ENCODE results near the gene GAN.
"Not testable (repeated sequence)": the region's sequence is repeated elsewhere in the genome, so short reads cannot be mapped to it uniquely, and the experiment has no call there.

GAN gene

GRCh38 chr16:81310045-81310644 lies 4.6 kb upstream of the GAN start:
- DNase-seq (ENCODE audit: low read depth in 2 of 2), result no peak

- no peak for DNase-seq (ENCODE audit: low read depth in 2 of 2)
Observed at GRCh38 chr16:81311762-81312161, 3.0 kb upstream of the GAN start.

- no peak for DNase-seq (ENCODE audit: low read depth in 2 of 2)
Observed at GRCh38 chr16:81313701-81314602, 810 bp upstream of the GAN start.

GRCh38 chr16:81315271-81316175 lies 761 bp downstream of the GAN start:
- peak; percentile 3 to 48 for DNase-seq (ENCODE audit: low read depth in 2 of 2)

- DNase-seq (ENCODE audit: low read depth in 2 of 2), result no peak
Observed at GRCh38 chr16:81316176-81316496, 1.4 kb downstream of the GAN start.

- DNase-seq (ENCODE audit: low read depth in 2 of 2), result no peak
Observed at GRCh38 chr16:81318711-81319110, 3.9 kb downstream of the GAN start.

- no peak for DNase-seq (ENCODE audit: low read depth in 2 of 2)
Observed at GRCh38 chr16:81319221-81319912, 4.6 kb downstream of the GAN start.

GRCh38 chr16:81321039-81321438 lies 6.3 kb downstream of the GAN start:
- DNase-seq (ENCODE audit: low read depth in 2 of 2), result no peak

- DNase-seq (ENCODE audit: low read depth in 2 of 2), result no peak
Observed at GRCh38 chr16:81321536-81321935, 6.8 kb downstream of the GAN start.

GRCh38 chr16:81324808-81325207 lies 10.0 kb downstream of the GAN start:
- no peak for DNase-seq (ENCODE audit: low read depth in 2 of 2)

- no peak for DNase-seq (ENCODE audit: low read depth in 2 of 2)
Observed at GRCh38 chr16:81327011-81327410, 12.2 kb downstream of the GAN start.

GRCh38 chr16:81327447-81328196 lies 12.9 kb downstream of the GAN start:
- DNase-seq (ENCODE audit: low read depth in 2 of 2), result no peak

GRCh38 chr16:81329947-81330346 lies 15.2 kb downstream of the GAN start:
- no peak for DNase-seq (ENCODE audit: low read depth in 2 of 2)

- DNase-seq (ENCODE audit: low read depth in 2 of 2), result no peak
Observed at GRCh38 chr16:81333356-81333755, 18.6 kb downstream of the GAN start.

- no peak for DNase-seq (ENCODE audit: low read depth in 2 of 2)
Observed at GRCh38 chr16:81335669-81336068, 20.9 kb downstream of the GAN start.

- no peak for DNase-seq (ENCODE audit: low read depth in 2 of 2)
Observed at GRCh38 chr16:81337097-81337496, 22.3 kb downstream of the GAN start.

- DNase-seq (ENCODE audit: low read depth in 2 of 2), result not testable (repeated sequence)
Observed at GRCh38 chr16:81345172-81345571, 30.4 kb downstream of the GAN start.

GRCh38 chr16:81347425-81347824 lies 32.7 kb downstream of the GAN start:
- no peak for DNase-seq (ENCODE audit: low read depth in 2 of 2)

GRCh38 chr16:81349608-81350305 lies 35.0 kb downstream of the GAN start:
- DNase-seq (ENCODE audit: low read depth in 2 of 2), result no peak

GRCh38 chr16:81350306-81350615 lies 35.5 kb downstream of the GAN start:
- DNase-seq (ENCODE audit: low read depth in 2 of 2), result no peak

- no peak for DNase-seq (ENCODE audit: low read depth in 2 of 2)
Observed at GRCh38 chr16:81353895-81354294, 39.1 kb downstream of the GAN start.

All from stimulated activated CD8-positive, alpha-beta memory T cell treated with anti-CD3 and anti-CD28 coated beads, Interleukin-7, amount 100 ng/mL, for 4 hours (primary cell).